Parathyroid adenoma (tissue), 2 donors: ENCODE data around the gene DEFB115.
"Not testable (repeated sequence)": the region's sequence is repeated elsewhere in the genome, so short reads cannot be mapped to it uniquely, and the experiment has no call there.

Experiments
- H2AFZ ChIP-seq: fragments of 300-600 bp; sonication (generic); one replicate; pipeline ENCODE4 v1.7.0; 2017; ENCODE audit warnings: antibody characterized with exemption, mild to moderate bottlenecking
- H3K27ac ChIP-seq: fragments of 300-600 bp; sonication (generic); one replicate; pipeline ENCODE4 v1.7.0; 2017
- H3K27me3 ChIP-seq: fragments of 300-600 bp; sonication (generic); one replicate; pipeline ENCODE4 v1.7.0; 2017; ENCODE audit warnings: low read length; ENCODE audit not compliant: control insufficient read depth, insufficient read depth
- H3K36me3 ChIP-seq: fragments of 300-600 bp; sonication (generic); one replicate; pipeline ENCODE4 v1.7.0; 2017; ENCODE audit warnings: low read length; ENCODE audit not compliant: control insufficient read depth, insufficient read depth
- H3K4me1 ChIP-seq: fragments of 300-600 bp; sonication (generic); one replicate; pipeline ENCODE4 v1.7.0; 2017; ENCODE audit warnings: control low read depth
- H3K4me2 ChIP-seq: fragments of 300-600 bp; sonication (generic); one replicate; pipeline ENCODE4 v1.7.0; 2017; ENCODE audit warnings: low read length
- H3K4me3 ChIP-seq: fragments of 300-600 bp; sonication (generic); one replicate; pipeline ENCODE4 v1.7.0; 2017; ENCODE audit warnings: low read depth, low read length
- H3K79me2 ChIP-seq: fragments of 300-600 bp; sonication (generic); one replicate; pipeline ENCODE4 v1.7.0; 2017; ENCODE audit warnings: control low read depth
- H3K9ac ChIP-seq: fragments of 300-600 bp; sonication (generic); one replicate; pipeline ENCODE4 v1.7.0; 2017; ENCODE audit warnings: mild to moderate bottlenecking
- H3K9me3 ChIP-seq: fragments of 300-600 bp; sonication (generic); one replicate; pipeline ENCODE4 v1.7.0; 2017; ENCODE audit warnings: low read length; ENCODE audit not compliant: control insufficient read depth
- CTCF ChIP-seq: fragments of 300-600 bp; sonication (generic); IDR thresholded peaks from one replicate; pipeline ENCODE4 v1.7.0; 2017; ENCODE audit warnings: antibody characterized with exemption, mild to moderate bottlenecking
- donor health status: primary hyperparathyroidism.

DEFB115 gene

DNA sequence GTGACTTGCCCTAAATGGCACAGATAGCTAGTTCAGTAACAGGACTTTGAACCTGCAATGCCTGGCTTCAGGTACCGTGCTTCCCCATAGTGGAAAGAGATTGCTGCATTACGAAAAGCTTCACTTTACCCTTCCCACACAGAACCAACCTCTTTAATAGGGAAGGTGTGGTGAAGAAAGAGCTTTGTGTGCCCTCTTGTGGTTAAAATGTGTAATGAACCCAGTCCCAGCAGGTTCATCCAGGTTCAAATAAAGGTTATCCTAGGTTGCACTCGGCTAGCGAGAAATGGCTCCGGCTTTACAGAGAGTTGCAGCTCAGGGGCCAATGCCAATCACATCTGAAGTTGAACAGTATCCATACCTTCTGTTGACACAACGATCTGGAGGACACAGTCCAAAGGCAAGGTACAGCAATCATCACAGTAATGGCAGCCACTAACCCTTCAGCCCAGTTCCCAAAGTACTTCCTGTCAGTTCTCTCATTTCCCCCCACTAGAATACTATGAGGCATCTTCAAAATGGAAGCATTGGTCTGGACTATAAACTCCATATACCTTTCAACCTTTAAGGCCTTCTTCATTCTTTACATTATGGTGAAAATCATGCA lies 3.0 kb downstream of the DEFB115 start:
- Histone ChIP-seq H3K27me3 (no peaks in the 10 kb centered on the region), H3K9ac (no peak overlapping the region), H2AFZ (no peak overlapping the region), H3K4me3 (no peak overlapping the region), H3K4me2 (no peak overlapping the region), H3K36me3 (no peaks in the 10 kb centered on the region), H3K79me2 (no peaks in the 10 kb centered on the region), H3K4me1 (no peaks in the 10 kb centered on the region), H3K9me3 (no peaks in the 10 kb centered on the region), H3K27ac (no peak overlapping the region)
- TF ChIP-seq CTCF: no peak

DNA sequence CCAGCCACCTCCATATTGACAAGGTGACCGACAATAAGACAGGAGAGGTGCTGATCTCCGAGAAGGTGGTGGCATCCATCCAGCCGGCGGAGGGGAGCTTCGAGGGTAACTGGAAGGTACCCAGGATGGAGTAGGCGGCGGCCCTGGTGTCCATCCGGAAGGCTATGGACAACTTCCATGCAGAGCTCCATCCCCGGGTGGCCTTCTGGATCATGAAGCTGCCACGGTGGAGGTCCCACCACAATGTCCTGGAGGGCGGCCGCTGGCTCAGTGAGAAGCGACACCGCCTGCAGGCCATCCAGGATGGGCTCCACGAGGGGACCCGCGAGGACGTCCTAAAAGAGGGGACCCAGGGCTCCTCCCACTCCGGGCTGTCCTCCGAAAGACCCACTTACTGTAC lies 17.0 kb downstream of the DEFB115 start:
- H3K79me2 ChIP-seq: no peaks in the 10 kb centered on the region
- H3K9ac ChIP-seq: no peak overlapping the region
- H3K27ac ChIP-seq: no peak overlapping the region
- H3K27me3 ChIP-seq: no peaks in the 10 kb centered on the region
- H2AFZ ChIP-seq: no peak overlapping the region
- H3K36me3 ChIP-seq: no peaks in the 10 kb centered on the region
- no peaks in the 10 kb centered on the region for H3K9me3 ChIP-seq
- no peak for TF ChIP-seq CTCF
- H3K4me3 ChIP-seq: no peak overlapping the region
- no peak overlapping the region for H3K4me2 ChIP-seq
- H3K4me1 ChIP-seq: no peaks in the 10 kb centered on the region

DNA sequence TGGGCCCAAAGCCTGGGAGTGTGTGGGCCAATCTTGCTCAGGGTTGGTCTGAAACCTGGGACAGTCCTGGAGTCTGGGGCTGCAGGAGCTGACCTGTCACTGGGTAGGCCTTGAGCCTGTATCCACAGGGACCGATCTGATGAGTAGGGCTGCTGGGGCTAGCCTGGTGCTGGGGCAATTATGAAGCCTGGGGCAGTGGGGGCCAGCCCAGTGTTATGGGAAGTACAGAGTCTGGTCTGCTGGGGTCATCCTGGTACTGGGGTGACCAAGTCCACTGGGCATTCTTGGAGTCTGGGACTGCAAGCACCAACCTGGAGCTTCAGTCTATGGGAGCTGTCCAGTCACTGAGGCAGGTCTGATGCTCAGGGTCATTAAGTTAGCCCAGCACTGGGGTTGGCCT lies 20.7 kb downstream of the DEFB115 start:
- Histone ChIP-seq H3K9ac (no peak overlapping the region), H3K4me1 (no peaks in the 10 kb centered on the region), H3K79me2 (no peaks in the 10 kb centered on the region), H3K9me3 (no peaks in the 10 kb centered on the region), H3K27ac (no peak overlapping the region), H3K36me3 (no peaks in the 10 kb centered on the region), H3K4me3 (no peak overlapping the region), H2AFZ (no peak overlapping the region), H3K27me3 (no peaks in the 10 kb centered on the region), H3K4me2 (no peak overlapping the region)
- TF ChIP-seq CTCF: no peak

DNA sequence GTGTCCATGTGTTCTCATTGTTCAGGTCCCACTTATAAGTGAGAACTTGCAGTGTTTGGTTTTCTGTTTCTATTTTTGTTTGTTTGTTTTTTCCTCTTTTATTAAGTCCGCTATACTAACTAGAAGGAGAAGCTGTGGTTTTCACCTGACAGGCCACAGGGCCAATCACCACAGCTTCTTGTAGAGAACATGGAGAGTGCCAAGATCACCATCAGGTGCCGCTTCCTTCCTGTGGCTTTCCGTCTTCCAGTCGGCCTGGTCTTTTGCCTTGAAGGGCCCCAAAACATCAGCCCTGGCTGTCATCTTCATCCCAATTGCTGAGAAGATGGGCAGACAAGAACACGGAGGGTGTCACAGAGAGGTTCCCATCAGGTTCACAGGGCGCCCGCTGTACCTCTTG lies 27.5 kb downstream of the DEFB115 start:
- not testable (repeated sequence) for H3K27ac ChIP-seq, H3K9ac ChIP-seq, H3K4me3 ChIP-seq, H3K4me2 ChIP-seq, H3K9me3 ChIP-seq, H3K36me3 ChIP-seq, H3K27me3 ChIP-seq, H2AFZ ChIP-seq, H3K4me1 ChIP-seq, H3K79me2 ChIP-seq

DNA sequence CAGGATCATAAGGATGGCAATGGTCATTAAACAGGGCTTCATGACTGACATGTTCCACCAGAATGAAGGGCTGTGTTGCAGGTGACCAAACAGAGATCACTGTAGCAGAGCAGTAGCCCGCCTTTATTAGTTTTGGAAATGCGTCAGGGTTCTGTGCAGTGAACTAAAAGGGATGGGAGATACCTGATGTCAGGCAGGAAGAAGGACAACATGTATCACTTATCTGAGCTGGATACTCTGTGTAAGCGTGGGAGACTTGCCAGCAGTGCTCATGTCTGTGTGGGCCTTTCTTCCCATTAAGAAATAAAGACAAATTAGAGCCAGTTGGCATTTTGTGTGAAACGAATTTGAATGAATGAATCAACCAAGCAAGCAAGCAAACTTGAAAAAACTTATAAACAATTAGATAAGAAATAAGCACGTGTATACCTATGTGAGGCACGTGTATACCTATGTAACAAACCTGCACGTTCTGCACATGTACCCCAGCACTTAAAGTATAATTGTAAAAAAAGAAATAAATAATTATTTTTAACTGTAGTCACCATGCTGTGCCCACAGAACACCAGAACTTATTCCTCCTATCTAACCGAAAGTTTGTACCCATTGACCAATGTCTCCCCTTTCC lies 51.2 kb downstream of the DEFB115 start, which contains the start of gene DEFB116:
Gene DEFB116 (minus strand): TSS at position 51 of the 628 bp plus-strand sequence. CDS start 0 bp downstream, at position 51.
- Histone ChIP-seq H3K9ac (no peak within 1 kb of the TSS), H3K4me2 (no peak within 1 kb of the TSS), H3K4me3 (no peak within 1 kb of the TSS), H3K9me3 (no peaks in the 10 kb centered on the region), H2AFZ (no peak within 1 kb of the TSS), H3K79me2 (no peaks in the 10 kb centered on the region), H3K4me1 (no peaks in the 10 kb centered on the region), H3K36me3 (no peaks in the 10 kb centered on the region), H3K27me3 (no peaks in the 10 kb centered on the region), H3K27ac (no peak within 1 kb of the TSS)
- no peak for TF ChIP-seq CTCF
